Ascending aorta (tissue), 2 donors: Measurements from ENCODE around the gene HAGHL. TPM values are rescaled to one million over a fixed set of nuclear protein-coding genes. Genes with fewer than 3 reads are reported as not detected.
"Not testable (repeated sequence)": the region's sequence is repeated elsewhere in the genome, so short reads cannot be mapped to it uniquely, and the experiment has no call there.

Source experiments
- DNase-seq, 2 donors: peaks; one replicate each; pipeline ENCODE4 v3.0.0-alpha.2; 2019; ENCODE audit warnings: low spot score in 2 of 2
- H3K27ac ChIP-seq, 2 donors: fragments of 200-600 bp; sonication (generic); one replicate each; pipeline ENCODE4 v1.5.1; 2016 to 2017; ENCODE audit warnings: mild to moderate bottlenecking in 1 of 2
- H3K27me3 ChIP-seq: fragments of 200-600 bp; sonication (generic); one replicate; pipeline ENCODE4 v1.5.1; 2017
- H3K36me3 ChIP-seq, 2 donors: fragments of 200-600 bp; sonication (generic); one replicate each; pipeline ENCODE4 v1.5.1; 2016
- H3K4me1 ChIP-seq, 2 donors: fragments of 200-600 bp; sonication (generic); one replicate each; pipeline ENCODE4 v1.5.1; 2016 to 2017; ENCODE audit warnings: mild to moderate bottlenecking in 1 of 2
- H3K4me3 ChIP-seq, 2 donors: fragments of 200-600 bp; sonication (generic); one replicate each; pipeline ENCODE4 v1.5.1; 2016 to 2017; ENCODE audit warnings: mild to moderate bottlenecking in 1 of 2
- H3K9me3 ChIP-seq, 2 donors: fragments of 200-600 bp; sonication (generic); one replicate each; pipeline ENCODE4 v1.5.1; 2016
- intact Hi-C: fragments of 100-400 bp; cut with DNase I; formaldehyde crosslinking; loops from one replicate; pipeline ENCODE4 v1.15.1; 2023
- total RNA-seq: library from RNA; depleted of rRNA; stranded (reverse); fragments of >200 nt; gene quantifications from one replicate; pipeline ENCODE4 v1.1.0, GENCODE V29; 2016
- TF ChIP-seq, protein P1 (sequence below), 3 experiments: fragments of 200-600 bp in 2 of 3; fragments of 450-650 bp in 1 of 3; sonication (generic) in 2 of 3; IDR thresholded peaks; one replicate each; pipeline ENCODE4 v1.5.1; 2016 to 2019; ENCODE audit warnings: antibody characterized with exemption in 3 of 3, mild to moderate bottlenecking in 1 of 3, moderate library complexity in 1 of 3

The HAGHL gene
- total RNA-seq, 1 donor from 2014 or later = 9.7 TPM

DNA sequence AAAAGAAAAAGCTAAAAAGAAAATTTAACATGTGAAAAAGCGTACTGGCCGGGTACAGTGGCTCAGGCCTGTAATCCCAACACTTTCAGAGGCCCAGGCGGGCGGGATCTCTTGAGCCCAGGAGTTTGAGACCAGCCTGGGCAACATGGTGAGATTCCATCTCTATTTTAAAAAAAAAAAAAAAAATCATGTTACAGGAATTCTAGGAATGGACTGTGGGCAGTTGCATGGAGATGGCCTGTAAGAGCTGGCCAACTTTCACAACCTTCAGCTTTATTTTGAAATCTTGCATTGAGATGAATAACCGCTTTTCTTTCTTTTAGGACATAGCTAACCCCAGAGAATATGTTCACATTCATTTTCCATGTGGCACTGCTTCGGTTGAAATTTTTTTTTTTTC lies 22.1 kb downstream of the HAGHL start:
- TF ChIP-seq, protein P1, sequence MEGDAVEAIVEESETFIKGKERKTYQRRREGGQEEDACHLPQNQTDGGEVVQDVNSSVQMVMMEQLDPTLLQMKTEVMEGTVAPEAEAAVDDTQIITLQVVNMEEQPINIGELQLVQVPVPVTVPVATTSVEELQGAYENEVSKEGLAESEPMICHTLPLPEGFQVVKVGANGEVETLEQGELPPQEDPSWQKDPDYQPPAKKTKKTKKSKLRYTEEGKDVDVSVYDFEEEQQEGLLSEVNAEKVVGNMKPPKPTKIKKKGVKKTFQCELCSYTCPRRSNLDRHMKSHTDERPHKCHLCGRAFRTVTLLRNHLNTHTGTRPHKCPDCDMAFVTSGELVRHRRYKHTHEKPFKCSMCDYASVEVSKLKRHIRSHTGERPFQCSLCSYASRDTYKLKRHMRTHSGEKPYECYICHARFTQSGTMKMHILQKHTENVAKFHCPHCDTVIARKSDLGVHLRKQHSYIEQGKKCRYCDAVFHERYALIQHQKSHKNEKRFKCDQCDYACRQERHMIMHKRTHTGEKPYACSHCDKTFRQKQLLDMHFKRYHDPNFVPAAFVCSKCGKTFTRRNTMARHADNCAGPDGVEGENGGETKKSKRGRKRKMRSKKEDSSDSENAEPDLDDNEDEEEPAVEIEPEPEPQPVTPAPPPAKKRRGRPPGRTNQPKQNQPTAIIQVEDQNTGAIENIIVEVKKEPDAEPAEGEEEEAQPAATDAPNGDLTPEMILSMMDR (IDR thresholded peaks at IDR 0.05) = no peak
- H3K9me3 ChIP-seq = no peaks in the 10 kb centered on the region
- no peaks in the 10 kb centered on the region for H3K4me1 ChIP-seq
- no peak overlapping the region for H3K27ac ChIP-seq
- no peaks in the 10 kb centered on the region for H3K36me3 ChIP-seq
- no peak for DNase-seq
- H3K4me3 ChIP-seq = no peak overlapping the region
- intact Hi-C loops = no loop called here
- no peaks in the 10 kb centered on the region for H3K27me3 ChIP-seq

DNA sequence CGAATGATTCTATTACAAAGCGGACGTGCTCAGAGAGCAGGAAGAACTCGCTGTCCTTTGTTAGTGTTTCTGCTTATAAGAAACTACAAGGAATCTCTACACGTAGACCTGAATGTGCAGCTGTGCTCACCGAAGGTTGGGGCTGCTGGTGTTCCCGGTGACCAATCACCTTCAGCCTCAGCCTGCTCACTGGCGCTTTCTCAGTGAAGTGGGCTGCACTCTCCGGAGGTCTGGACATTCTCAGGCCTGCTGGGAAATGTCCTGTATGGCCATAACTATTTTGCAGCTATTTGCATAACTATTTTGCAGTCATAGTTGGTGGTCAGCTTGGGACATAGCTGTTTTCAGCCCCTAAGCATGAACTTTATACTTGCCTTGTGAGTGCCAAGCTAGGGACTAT lies 23.6 kb downstream of the HAGHL start:
- intact Hi-C loops = no loop called here
- no peaks in the 10 kb centered on the region for H3K36me3 ChIP-seq
- TF ChIP-seq, protein P1 (IDR thresholded peaks at IDR 0.05) = no peak
- H3K4me3 ChIP-seq = no peak overlapping the region
- H3K9me3 ChIP-seq = no peaks in the 10 kb centered on the region
- H3K4me1 ChIP-seq = no peaks in the 10 kb centered on the region
- H3K27me3 ChIP-seq = no peaks in the 10 kb centered on the region
- DNase-seq = no peak
- H3K27ac ChIP-seq = no peak overlapping the region

DNA sequence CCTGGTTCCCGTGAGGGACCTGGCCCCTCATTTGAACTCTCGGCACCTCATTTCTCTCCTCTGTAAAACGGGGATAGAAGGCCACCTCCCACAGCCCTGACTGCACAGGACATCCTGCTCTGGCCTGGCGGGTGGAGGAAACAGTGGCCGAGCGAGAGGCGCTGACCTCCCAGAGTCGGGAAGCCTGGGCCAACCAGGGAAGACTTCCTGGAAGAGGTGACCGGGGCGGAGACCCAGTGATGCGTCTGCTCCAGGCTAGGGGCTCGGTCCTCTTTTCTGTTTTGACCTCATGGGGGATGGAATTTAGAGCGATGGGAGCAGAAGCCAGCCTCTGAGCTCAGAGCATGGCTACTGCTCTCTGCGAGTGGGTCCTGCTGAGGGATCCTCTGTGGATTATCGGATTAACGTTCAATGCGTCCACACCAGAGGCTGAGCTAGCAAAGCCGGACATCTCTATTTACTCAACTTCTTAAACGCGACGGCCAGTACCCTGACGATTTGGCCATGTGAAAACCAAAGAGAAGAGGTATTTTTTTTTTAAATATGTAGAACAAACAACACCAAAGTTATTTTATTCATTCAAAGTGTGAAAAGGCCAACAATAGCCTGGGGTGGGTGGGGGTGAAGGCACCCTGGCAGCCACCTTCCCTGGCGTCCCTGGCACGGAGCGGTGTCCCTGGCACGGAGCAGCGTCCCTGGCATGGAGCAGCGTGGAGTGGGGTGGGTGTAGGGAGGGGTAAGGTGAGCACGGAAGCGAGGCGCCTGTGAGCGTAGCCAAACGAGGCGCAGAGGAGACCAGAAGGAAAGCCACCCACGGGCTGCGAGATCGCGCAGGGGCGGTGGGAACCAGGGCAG lies 24.5 kb downstream of the HAGHL start:
- intact Hi-C loops = no loop called here
- TF ChIP-seq, protein P1 (IDR thresholded peaks at IDR 0.05) = no peak
- H3K9me3 ChIP-seq = no peaks in the 10 kb centered on the region
- H3K36me3 ChIP-seq = no peaks in the 10 kb centered on the region
- H3K4me3 ChIP-seq = no peak overlapping the region
- no peak overlapping the region for H3K27ac ChIP-seq
- no peaks in the 10 kb centered on the region for H3K27me3 ChIP-seq
- H3K4me1 ChIP-seq = no peaks in the 10 kb centered on the region
- no peak for DNase-seq

DNA sequence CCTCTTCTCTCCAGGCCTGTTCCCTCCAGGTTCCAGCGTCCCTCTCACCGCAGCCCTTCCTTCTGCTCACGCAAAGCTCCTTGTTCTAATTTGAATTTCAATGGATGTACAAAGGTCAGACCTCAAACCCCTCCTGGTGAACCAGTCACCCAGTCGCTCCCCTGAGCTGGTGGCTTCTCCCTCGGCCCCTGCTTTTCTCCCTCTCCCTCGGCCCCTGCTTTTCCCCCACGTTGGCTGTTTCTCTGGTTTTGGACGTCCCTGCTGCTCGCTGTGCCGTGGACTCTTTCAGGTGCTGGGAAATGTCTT lies 25.1 kb downstream of the HAGHL start:
- TF ChIP-seq, protein P1 (IDR thresholded peaks at IDR 0.05) = no peak
- H3K27me3 ChIP-seq = no peaks in the 10 kb centered on the region
- no peak overlapping the region for H3K4me3 ChIP-seq

DNA sequence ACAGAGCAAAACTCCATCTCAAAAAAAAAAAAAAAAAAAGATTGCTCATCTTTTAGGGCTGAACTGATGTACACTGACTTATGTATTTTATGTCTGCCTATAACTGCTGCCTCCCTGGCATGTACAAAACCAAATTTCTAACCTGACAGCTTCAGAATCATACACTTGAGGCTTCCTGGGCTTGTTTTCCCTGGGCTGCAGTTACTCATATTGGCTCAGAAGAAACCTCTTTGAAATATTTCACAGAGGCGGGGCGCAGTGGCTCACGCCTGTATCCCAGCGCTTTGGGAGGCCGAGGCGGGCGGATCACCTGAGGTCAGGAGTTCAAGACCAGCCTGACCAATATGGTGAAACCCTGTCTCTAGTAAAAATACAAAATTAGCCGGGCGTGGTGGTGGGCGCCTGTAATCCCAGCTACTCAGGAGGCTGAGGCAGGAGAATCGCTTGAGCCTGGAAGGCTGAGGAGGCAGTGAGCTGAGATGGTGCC lies 27.3 kb downstream of the HAGHL start:
- H3K4me3 ChIP-seq, DNase-seq, H3K4me1 ChIP-seq, H3K9me3 ChIP-seq, H3K36me3 ChIP-seq, intact Hi-C loops, H3K27me3 ChIP-seq, H3K27ac ChIP-seq: not testable (repeated sequence)

More for the DNA sequence above, 25.1 kb downstream of the HAGHL start:
- Histone ChIP-seq H3K27ac (no peak overlapping the region), H3K36me3 (no peaks in the 10 kb centered on the region), H3K9me3 (no peaks in the 10 kb centered on the region), H3K4me1 (no peaks in the 10 kb centered on the region)
- no peak for DNase-seq
- intact Hi-C loops = no loop called here

DNA sequence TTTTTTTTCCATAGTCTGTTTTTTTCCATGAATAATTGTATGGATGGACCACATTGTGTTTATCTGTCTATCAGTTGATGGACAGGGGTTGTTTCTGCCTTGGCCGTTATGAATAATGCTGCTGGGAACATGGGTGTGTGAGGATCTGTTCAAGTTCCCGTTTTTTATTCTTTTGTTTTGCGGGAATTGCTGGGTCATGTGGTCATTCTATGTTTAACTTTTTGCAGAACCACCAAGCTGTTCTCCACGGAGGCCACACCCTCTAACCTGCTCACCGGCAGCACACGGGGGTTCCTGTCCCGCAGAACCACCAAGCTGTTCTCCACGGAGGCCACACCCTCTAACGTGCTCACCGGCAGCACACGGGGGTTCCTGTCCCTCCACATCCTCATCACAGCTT lies 27.8 kb downstream of the HAGHL start:
- intact Hi-C loops = no loop called here
- Histone ChIP-seq H3K4me1 (no peaks in the 10 kb centered on the region), H3K27me3 (no peaks in the 10 kb centered on the region), H3K4me3 (no peak overlapping the region), H3K36me3 (no peaks in the 10 kb centered on the region), H3K9me3 (no peaks in the 10 kb centered on the region), H3K27ac (no peak overlapping the region)
- TF ChIP-seq, protein P1 (IDR thresholded peaks at IDR 0.05) = no peak
- no peak for DNase-seq
